NCI-H2196 (cell line): ENCODE measurements around the gene ARID3B.
"Not testable (repeated sequence)": the region's sequence is repeated elsewhere in the genome, so short reads cannot be mapped to it uniquely, and the experiment has no call there.

Source experiments
- DNase-seq: peaks from one replicate; lab custom pipeline; 2025; ENCODE audit not compliant: unreplicated experiment; lab: John Stamatoyannopoulos, UW

The ARID3B gene

GRCh38 chr15:74619916-74620635 lies 79.1 kb downstream of the ARID3B start:
- DNase-seq, result no peak

- DNase-seq, result peak; percentile 65
Observed at GRCh38 chr15:74620636-74621545, 79.9 kb downstream of the ARID3B start.

GRCh38 chr15:74621546-74621920 lies 80.5 kb downstream of the ARID3B start:
- DNase-seq, result no peak

- DNase-seq, result no peak
Observed at GRCh38 chr15:74621936-74622335, 80.9 kb downstream of the ARID3B start.

- no peak for DNase-seq
Observed at GRCh38 chr15:74622758-74623157, 81.7 kb downstream of the ARID3B start.

- DNase-seq, result no peak
Observed at GRCh38 chr15:74624020-74624602, 83.1 kb downstream of the ARID3B start.

- DNase-seq, result no peak
Observed at GRCh38 chr15:74625693-74626092, 84.7 kb downstream of the ARID3B start.

GRCh38 chr15:74626336-74626735 lies 85.3 kb downstream of the ARID3B start:
- no peak for DNase-seq

GRCh38 chr15:74626752-74627692 lies 86.0 kb downstream of the ARID3B start:
- DNase-seq, result no peak

GRCh38 chr15:74627766-74628165 lies 86.7 kb downstream of the ARID3B start:
- no peak for DNase-seq

- no peak for DNase-seq
Observed at GRCh38 chr15:74628199-74628598, 87.2 kb downstream of the ARID3B start.

GRCh38 chr15:74628949-74629348 lies 87.9 kb downstream of the ARID3B start:
- no peak for DNase-seq

- not testable (repeated sequence) for DNase-seq
Observed at GRCh38 chr15:74629696-74630095, 88.7 kb downstream of the ARID3B start.

- no peak for DNase-seq
Observed at GRCh38 chr15:74630284-74631086, 89.5 kb downstream of the ARID3B start.

- no peak for DNase-seq
Observed at GRCh38 chr15:74631087-74631385, 90.0 kb downstream of the ARID3B start.

- DNase-seq, result no peak
Observed at GRCh38 chr15:74631408-74631807, 90.4 kb downstream of the ARID3B start.

GRCh38 chr15:74631935-74632560 lies 91.0 kb downstream of the ARID3B start:
- peak; percentile 9 for DNase-seq

- no peak for DNase-seq
Observed at GRCh38 chr15:74632601-74633000, 91.6 kb downstream of the ARID3B start.

- no peak for DNase-seq
Observed at GRCh38 chr15:74633781-74634180, 92.8 kb downstream of the ARID3B start.

- peak; percentile 47 for DNase-seq
Observed at GRCh38 chr15:74635228-74635627, 94.2 kb downstream of the ARID3B start.
